COLO668 (cell line): ENCODE measurements around the gene SDF4.
A peak's percentile ranks its signal among the peaks of the same experiment; 100 is the strongest.

ENCODE experiments used
- DNase-seq: peaks from one replicate; lab custom pipeline; 2025; ENCODE audit not compliant: unreplicated experiment; lab: John Stamatoyannopoulos, UW

The SDF4 gene

GRCh38 chr1:1181129-1181937 is 50.5 kb downstream of the SDF4 start:
- DNase-seq = no peak

GRCh38 chr1:1179983-1180861 is 51.6 kb downstream of the SDF4 start:
- DNase-seq = no peak

- no peak for DNase-seq
These were observed 52.3 kb downstream of the SDF4 start for GRCh38 chr1:1179346-1179982.

GRCh38 chr1:1178794-1179331 is 52.9 kb downstream of the SDF4 start:
- no peak for DNase-seq

- DNase-seq = no peak
These were observed 54.2 kb downstream of the SDF4 start for GRCh38 chr1:1177452-1178206.

GRCh38 chr1:1176931-1177330 is 54.9 kb downstream of the SDF4 start:
- no peak for DNase-seq

GRCh38 chr1:1176063-1176761 is 55.6 kb downstream of the SDF4 start:
- DNase-seq = peak; percentile 88

- DNase-seq = peak; percentile 94
These were observed 56.4 kb downstream of the SDF4 start for GRCh38 chr1:1175221-1176062.

- peak; percentile 66 for DNase-seq
These were observed 57.9 kb downstream of the SDF4 start, which contains the start of gene TTLL10 for GRCh38 chr1:1173793-1174415. TTLL10 (plus strand) TSS chr1:1173880; CDS start chr1:1179216, 5,336 bp downstream.

GRCh38 chr1:1173061-1173792 is 58.6 kb downstream of the SDF4 start:
- no peak for DNase-seq

GRCh38 chr1:1171546-1172340 is 60.1 kb downstream of the SDF4 start:
- DNase-seq = no peak

- no peak for DNase-seq
These were observed 60.6 kb downstream of the SDF4 start for GRCh38 chr1:1171161-1171545.

- no peak for DNase-seq
These were observed 61.3 kb downstream of the SDF4 start for GRCh38 chr1:1170215-1171091.

GRCh38 chr1:1169429-1170214 is 62.2 kb downstream of the SDF4 start:
- DNase-seq = peak; percentile 54
